ENCODE results near the gene OR6C70. TPM values are rescaled to one million over a fixed set of nuclear protein-coding genes. Genes with fewer than 3 reads are reported as not detected.
"Not testable (repeated sequence)": the region's sequence is repeated elsewhere in the genome, so short reads cannot be mapped to it uniquely, and the experiment has no call there.

Gene OR6C70
- total RNA-seq: not detected
- long read RNA-seq: 0 reads

DNA sequence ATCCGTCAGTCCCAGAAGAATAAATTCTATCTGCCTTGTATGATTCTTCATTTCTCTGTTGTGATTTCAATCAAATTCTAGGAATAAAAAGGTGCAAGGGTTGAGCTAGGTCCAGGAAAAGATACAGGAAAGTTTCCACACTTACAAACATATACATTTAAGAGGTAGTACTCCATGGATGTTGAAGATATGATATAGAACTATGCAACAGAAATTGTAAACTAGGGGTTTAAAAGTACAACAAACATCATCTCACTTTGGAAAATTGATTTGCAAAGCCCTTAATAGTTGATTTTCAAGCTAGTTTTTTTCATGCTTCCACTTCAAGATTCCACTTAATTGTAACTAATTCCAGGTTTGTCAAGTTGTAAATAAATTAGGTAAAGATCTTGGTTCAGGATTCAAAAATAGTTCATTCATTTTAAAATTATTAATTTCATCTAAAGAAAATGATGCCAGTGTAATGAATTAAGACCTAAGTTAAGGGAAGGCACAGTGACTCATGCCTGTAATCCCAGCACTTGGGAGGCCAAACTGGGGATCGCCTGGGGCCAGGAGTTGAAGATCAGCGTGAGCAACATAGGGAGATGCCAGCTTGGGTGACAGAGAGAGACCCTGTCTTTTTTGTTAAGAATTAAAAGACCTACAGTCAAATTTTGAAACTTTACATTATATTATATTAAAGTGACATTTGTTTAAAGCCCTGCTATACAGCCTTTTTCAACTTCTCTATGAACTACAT is at the start of gene OR6C70:
OR6C70 (minus strand) TSS at position 51 of the 742 bp plus-strand sequence; CDS start at position 51, 0 bp downstream.
- DNase-seq (ENCODE audit: low spot score): no peak

DNA sequence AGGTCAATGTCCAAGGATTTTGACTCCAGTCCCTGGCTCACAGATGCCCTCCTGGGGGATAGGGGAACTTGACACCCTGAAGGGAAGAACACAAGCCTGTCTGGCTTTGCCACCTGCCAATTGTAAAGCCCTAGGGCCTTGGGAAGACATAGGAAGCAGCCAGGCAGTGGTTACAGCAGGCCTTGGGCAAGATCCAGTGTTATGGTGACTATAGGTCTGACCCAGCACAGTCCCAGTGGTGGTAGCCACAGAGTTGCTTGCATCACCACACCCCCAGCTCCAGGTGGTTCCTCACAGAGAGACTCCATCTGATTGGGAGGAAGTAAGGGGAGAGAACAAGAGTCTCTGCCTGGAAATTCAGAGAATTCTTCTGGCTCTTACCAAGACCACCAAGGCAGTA is 46.5 kb upstream of the OR6C70 start:
- no peak for DNase-seq (ENCODE audit: low spot score)

DNA sequence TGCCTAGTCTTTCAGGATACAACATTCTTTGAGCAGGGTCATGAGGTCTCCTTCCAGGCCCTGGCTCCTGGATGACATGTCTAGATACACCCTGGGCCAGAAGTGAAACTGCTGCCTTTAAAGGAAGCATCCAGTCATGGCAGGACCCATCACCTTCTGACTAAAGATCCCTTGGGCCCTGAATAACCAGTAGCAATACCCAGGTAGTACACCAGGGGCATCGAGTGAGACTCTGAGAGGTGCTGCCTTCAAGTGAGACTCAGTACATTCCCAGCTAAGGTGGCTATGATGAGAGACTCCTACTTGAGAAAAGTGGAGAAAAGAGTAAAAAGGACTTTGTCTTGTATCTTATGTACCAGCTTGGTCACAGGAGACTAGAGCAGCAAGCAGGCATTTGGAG is 45.8 kb upstream of the OR6C70 start:
- no peak for DNase-seq (ENCODE audit: low spot score)

DNA sequence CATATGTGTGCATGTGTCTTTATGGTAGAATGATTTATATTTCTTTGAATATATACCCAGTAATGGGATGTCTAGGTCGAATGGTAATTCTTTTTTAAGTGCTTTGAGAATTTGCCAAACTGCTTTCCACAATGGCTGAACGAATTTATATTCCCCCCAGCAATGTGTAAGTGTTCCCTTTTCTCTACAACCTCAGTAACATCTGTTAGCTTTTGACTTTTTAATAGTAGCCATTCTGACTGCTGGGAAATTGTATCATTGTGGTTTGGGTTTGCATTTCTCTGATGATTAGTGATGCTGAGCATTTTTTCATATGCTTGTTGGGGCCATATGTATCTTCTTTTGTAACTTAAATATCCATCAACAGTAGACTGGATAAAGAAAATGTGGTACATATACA is 31.7 kb upstream of the OR6C70 start:
- no peak for DNase-seq (ENCODE audit: low spot score)

DNA sequence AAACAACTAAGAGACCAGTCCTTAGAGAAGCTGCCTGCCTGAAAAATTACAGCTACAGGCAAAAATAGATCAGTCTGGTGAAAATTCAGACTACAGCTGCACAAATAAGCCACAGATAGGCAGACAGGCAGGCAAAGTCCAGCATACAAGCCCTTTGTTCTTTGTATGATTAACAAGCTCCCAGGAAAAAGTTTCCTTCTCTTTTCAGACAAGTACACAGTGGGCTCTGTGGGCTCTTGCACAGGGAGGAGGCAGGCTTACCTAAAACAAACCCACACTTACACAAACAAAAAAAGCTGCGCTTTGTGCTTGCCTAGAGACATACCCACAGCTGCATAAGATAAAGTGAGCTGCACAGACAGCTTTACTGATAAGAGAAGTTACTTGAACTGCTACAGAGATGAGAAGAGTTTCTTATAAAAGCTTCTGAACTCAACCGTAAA is 29.9 kb upstream of the OR6C70 start:
- DNase-seq (ENCODE audit: low spot score): no peak

DNA sequence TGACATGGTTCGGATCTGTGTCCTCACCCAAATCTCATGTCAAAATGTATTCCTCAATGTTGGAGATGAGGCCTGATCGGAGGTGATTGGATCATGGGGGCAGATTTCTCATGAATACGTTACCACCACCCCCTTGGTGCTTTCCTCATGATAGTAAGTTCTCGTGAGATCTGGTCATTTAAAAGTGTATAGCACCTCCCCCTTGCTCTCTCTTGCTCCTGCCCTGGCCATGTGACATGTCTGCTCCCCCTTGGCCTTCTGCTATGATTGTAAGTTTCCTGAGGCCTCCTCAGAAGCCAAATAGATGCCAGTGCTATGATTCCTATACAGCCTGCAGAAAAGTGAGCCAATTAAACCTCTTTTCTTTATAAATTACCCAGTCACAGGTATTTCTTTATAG is 29.3 kb upstream of the OR6C70 start:
- DNase-seq (ENCODE audit: low spot score): no peak

DNA sequence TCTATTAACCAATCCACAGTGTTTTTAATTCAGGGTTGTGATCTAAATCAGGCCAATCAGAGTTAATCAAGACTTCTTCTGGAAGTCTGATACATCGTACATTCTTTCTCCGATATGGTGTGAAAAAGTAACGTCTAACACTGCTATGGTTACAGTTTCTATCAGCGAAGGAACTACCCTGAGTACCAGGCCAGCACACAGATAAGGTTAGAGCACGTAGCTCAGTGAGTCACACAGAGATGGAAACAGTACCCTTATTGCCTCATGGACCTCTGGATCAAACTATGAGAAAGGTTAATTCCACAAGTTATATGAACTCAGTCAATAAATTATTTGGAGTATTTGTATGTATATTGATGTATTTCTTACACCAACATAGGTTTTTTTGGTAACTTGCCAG is 25.6 kb upstream of the OR6C70 start:
- DNase-seq (ENCODE audit: low spot score): no peak

DNA sequence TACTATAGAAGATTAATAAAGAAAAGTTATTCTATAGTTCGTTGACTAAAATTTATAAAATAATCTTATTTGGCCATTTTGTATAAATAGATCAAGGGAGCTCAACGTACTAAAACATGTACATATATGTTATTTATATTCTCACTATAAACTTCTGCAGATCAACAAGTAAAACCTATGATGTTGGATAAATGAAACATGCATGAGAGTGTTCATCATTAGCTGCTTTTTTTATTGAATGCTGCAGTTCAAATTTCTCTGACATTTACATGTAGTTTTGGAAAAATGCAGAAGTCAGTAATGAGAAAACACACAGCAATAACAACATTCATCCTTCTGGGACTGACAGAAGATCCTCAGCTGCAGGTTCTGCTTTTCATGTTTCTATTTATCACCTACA is 22.1 kb upstream of the OR6C70 start, which contains the start of gene OR6C68:
OR6C68 (plus strand) TSS at position 301 of the 400 bp plus-strand sequence; CDS start at position 301, 0 bp downstream.
- no peak for DNase-seq (ENCODE audit: low spot score)

DNA sequence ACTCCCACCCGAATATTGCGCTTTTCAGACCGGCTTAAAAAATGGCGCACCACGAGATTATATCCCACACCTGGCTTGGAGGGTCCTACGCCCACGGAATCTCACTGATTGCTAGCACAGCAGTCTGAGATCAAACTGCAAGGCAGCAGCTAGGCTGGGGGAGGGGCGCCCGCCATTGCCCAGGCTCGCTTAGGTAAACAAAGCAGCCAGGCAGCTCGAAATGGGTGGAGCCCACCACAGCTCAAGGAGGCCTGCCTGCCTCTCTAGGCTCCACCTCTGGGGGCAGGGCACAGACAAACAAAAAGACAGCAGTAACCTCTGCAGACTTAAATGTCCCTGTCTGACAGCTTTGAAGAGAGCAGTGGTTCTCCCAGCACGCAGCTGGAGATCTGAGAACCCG is 14.3 kb upstream of the OR6C70 start:
- not testable (repeated sequence) for DNase-seq (ENCODE audit: low spot score)

DNA sequence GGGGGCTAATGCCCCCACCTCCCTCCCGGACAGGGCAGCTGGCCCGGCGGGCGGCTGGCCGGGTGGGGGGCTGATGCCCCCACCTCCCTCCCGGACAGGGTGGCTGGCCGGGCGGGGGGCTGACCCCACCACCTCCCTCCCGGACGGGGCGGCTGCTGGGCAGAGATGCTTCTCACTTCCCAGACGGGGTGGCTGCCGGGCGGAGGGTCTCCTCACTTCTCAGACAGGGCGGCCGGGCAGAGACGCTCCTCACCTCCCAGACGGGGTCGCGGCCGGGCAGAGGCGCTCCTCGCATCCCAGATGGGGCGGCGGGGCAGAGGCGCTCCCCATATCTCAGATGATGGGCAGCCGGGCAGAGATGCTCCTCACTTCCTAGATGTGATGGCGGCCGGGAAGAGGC is 9.2 kb upstream of the OR6C70 start:
- DNase-seq (ENCODE audit: low spot score): not testable (repeated sequence)

DNA sequence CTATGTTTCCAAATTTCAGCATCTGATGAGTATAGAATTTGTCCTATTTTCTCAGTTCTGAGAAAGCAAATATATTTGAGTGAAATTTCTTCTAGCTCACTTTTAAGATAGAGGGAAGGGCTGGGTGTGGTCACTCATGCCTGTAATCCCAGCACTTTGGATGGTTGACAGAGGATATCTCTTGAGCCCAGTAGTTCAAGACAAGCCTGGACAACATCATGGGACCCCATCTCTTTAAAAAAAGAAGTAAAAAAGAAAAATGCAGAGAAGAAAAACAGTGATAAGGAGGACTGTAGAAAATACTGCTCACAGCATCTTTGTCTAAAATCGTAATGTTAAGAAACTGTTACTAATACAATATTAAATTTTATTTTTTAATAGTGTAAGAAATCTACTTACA is 2.3 kb upstream of the OR6C70 start:
- DNase-seq (ENCODE audit: low spot score): no peak

DNA sequence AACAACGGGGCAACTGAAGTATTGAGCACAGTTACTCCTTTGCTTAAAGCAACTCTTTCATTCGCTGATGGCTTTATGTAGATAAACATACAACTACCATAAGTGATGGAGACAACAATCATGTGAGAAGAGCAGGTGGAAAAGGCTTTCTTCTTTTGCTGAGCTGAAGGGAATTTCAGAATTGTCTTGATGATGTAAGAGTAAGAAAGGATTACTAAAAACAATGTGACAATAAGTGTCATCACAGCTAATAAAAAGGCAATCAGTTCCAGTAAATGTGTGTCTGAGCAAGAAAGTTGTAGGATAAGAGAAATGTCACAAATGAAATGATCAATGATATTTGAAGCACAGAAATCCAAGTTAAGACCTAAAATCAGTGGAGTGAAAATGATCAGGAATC is 647 bp downstream of the OR6C70 start:
- no peak for DNase-seq (ENCODE audit: low spot score)

DNA sequence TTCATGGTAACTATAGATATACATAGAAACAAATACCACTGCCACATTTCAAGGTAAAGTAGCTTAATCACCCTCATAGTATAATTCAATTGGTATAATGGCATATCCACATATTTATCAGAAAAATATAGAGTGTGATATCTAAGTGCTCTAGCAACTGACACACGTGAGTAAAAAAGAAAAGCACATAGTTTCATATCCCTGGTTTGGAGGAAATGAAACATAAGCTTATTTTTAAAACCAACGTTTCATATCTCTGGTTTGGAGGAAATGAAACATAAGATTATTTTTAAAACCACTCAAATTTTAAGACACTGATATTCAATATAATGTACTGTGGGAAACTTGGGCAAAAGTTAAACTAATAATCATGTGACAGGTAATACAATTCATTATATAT is 2.1 kb downstream of the OR6C70 start:
- no peak for DNase-seq (ENCODE audit: low spot score)

DNA sequence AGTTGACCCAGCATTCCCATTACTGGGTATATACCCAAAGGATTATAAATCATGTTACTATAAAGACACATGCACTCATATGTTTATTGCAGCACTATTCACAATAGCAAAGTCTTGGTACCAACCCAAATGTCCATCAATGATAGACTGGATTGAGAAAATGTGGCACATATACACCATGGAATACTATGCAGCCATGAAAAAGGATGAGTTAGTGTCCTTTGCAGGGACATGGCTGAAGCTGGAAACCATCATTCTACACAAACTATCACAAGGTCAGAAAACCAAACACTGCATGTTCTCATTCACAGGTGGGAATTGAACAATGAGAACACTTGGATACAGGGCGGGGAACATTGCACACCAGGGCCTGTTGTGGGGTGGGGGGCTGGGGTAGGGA is 5.0 kb downstream of the OR6C70 start:
- not testable (repeated sequence) for DNase-seq (ENCODE audit: low spot score)

DNA sequence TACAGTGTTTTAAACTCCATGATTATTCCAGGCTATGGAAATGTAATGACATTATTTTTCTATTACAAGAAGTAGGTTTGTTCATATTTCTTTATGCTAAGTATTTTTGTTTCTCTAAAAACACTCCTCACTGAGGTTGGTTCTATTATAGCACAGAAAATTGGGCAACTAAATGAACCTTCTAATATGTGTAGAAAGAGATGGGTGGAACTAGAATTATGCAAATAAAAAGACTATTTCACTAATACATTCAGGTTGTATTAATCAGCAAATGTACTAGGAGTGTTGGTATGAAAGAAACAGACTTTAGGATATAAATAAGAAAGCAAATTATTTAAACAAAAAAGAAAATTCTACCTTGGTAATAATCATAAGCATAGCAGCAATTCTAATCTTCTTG is 21.1 kb downstream of the OR6C70 start:
- DNase-seq (ENCODE audit: low spot score): no peak

DNA sequence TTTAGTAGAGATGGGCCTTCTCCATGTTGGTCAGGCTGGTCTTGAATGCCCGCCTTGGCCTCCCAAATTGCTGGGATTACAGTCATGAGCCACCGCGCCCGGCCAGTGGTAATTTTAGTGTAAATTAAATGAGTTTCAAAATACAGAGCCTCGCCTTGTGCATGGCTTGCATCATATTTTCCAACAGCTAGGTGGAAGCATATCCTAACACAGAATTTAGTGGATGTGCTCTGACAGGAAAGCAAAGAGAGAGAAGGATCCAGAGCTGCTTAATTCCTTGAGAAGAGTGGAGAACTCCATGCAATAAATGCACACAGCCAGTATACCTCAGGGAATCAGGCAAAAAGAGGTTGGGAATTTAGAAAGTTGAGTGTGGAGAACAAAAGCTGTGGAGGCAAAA is 23.6 kb downstream of the OR6C70 start:
- DNase-seq (ENCODE audit: low spot score): no peak

DNA sequence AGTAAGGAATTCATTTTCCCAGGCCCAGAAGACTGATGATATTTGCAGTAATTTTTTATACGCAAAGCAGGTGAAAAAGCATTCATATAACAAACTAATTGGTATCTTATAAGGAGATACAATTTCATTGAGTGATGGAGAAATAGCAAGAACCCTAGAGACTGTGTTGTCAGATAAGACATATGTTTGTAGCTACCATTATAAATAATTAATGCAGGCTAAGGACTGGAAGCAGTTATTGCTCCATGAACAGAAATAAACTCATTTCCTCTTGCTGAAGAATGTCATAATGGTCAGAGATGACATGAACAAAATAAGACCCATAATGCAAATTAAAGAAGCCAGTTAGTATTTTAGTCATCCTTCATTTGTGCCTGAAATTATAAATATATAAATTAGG is 24.6 kb downstream of the OR6C70 start:
- no peak for DNase-seq (ENCODE audit: low spot score)

DNA sequence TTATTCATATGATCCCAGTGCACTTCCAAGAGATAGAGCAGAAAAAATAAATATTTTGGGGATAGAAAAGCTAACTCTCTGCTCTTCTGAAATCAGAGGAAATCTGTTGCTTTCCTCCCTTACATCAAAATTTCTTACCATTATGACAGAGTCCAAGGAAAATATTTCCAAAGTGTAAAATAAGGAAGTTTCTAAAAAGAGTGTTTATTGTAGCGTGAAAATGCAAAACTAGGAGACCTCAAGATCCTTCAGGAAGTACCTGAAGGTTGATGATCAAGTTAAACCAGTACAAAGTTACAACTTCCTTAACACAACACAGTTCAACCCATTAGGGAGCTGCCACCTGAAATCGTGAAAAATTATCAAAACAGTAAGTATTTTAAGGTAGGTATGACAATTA is 26.2 kb downstream of the OR6C70 start, which contains the start of gene OR6C2:
OR6C2 (plus strand) TSS at position 301 of the 400 bp plus-strand sequence. CDS start 8,138 bp downstream, outside the sequence.
- DNase-seq (ENCODE audit: low spot score): no peak

DNA sequence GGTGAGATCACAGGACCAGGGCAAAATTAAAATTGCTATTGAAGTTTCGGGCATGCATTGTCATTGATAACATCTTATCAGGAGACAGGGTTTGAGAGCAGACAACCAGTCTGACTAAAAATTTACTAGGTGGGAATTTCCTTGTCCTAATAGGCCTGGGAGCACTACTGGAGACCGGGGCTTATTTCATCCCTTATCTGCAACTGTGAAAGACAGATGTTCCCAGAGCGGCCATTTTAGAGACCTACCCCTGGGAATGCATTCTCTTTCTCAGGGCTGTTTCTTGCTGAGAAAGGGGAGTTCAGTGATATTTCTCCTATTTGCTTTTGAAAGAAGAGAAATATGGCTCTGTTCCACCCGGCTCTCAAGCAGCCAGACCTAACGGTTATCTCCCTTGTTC is 28.7 kb downstream of the OR6C70 start:
- not testable (repeated sequence) for DNase-seq (ENCODE audit: low spot score)

DNA sequence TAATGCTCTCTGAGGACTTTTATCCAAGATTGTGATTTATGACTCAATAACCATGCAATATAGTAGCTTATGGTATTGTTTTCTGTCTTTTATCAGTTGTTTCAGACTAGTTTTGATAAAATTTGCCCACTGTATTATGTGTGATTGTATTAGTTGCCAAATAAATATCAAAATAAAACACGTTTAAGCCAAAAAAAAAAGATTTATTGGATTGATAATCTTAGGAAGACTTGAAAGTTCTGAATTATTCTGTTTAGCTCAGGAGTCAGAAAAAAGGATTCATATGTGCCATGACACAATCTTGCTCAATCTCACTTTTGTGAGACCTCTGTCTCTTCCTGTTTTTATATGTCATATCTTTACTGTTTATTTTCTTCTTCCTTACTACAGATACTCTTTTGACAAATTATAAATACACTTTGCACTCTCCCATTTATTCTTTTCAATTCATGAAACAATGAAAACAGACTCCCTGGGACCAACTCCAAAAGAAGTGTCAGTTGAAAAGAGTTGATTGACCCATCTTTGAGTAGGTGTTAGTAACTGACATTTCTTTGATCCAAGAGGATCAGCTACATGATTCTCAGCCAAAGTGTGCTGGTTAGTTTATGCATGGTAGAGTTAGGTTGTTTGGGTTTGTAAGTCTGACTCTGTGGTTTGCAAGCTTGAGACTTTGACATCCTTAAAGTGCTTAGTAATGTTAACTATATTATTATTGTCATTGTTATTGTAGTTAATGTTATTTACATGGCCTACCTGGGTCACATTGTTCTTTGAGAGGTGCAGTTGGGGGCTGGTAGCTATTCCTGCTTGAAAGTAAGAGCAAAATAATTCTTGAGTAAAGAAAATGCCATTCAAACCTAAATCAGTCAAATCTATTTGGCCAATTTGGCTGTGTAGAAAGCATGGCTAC is 41.4 kb downstream of the OR6C70 start:
- DNase-seq (ENCODE audit: low spot score): no peak

DNA sequence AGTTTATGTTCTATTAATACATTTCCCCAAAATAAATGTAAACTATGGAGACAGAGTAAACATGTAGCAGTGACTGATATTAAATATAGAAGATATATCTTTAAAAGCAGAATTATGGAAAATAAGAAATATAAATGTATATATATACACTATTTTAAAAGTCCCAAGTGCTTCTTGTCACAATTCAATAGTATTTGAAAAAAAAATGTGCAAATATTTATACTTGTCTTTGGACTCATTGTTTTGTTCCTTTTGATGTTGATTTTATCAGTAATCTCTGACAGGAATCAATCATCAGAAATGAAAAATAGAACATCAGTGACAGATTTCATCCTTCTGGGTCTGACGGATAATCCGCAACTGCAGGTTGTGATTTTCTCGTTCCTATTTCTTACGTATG is 44.0 kb downstream of the OR6C70 start, which contains the start of gene OR6C76:
OR6C76 (plus strand) TSS at position 301 of the 400 bp plus-strand sequence; CDS start at position 301, 0 bp downstream.
- no peak for DNase-seq (ENCODE audit: low spot score)

Data from mesenteric fat pad (tissue), 1 donor.